Measurements from ENCODE around the gene ODAPH.

The ODAPH gene

DNA sequence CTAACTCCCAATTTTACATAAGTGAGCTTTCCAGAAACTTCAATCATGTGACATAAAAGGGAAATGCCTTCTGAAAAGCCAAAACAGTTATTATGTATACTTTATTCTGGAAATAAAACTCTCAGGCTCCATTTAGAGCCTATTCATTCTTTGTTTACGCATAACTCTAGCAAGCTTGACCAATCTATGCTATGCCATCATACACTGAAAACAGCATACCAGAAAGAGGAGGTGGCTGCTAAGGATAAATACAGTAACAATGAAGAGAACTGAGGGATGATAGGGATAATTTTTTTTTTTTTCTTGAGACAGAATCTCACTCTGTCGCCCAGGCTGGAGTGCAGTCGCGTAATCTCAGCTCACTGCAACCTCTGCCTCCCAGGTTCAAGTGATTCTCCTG lies 50.1 kb downstream of the ODAPH start:
- H3K9ac ChIP-seq (ENCODE audit: low read length): no peak overlapping the region
- TF ChIP-seq EZH2 (optimal IDR thresholded peaks at IDR 0.05; ENCODE audit: low read depth, low read length) (no peak), CTCF (IDR thresholded peaks at IDR 0.05; ENCODE audit: low read length) (no peak), EZH2phosphoT487 (IDR thresholded peaks at IDR 0.05; ENCODE audit: low read length) (no peak)
- H2AFZ ChIP-seq (ENCODE audit: low read length): no peak overlapping the region
- H3K27me3 ChIP-seq (replicated peaks; ENCODE audit: insufficient read depth, low read length): no peaks in the 10 kb centered on the region
- no peaks in the 10 kb centered on the region for H3K79me2 ChIP-seq (ENCODE audit: low read length)
- no peaks in the 10 kb centered on the region for H3K4me1 ChIP-seq (ENCODE audit: low read length)
- H3K36me3 ChIP-seq (replicated peaks; ENCODE audit: insufficient read depth, low read length): no peaks in the 10 kb centered on the region
- no peaks in the 10 kb centered on the region for H3K9me3 ChIP-seq (replicated peaks; ENCODE audit: insufficient read depth, low read length)
- H3K4me2 ChIP-seq (ENCODE audit: low read depth, low read length): no peak overlapping the region
- no peaks in the 10 kb centered on the region for H3F3A ChIP-seq (ENCODE audit: insufficient read depth, low read length)
- no peaks in the 10 kb centered on the region for H3K9me2 ChIP-seq (replicated peaks; ENCODE audit: insufficient read depth, low read length)
- DNase-seq: no peak
- H4K20me1 ChIP-seq (ENCODE audit: insufficient read depth, low read length): no peaks in the 10 kb centered on the region
- no peak overlapping the region for H3K27ac ChIP-seq (ENCODE audit: low read length)
- H3K4me3 ChIP-seq (ENCODE audit: low read length): no peak overlapping the region

GRCh38 chr4:75612306-75612705 lies 56.4 kb downstream of the ODAPH start:
- H3K79me2 ChIP-seq (ENCODE audit: low read length): no peaks in the 10 kb centered on the region
- H3K27me3 ChIP-seq (replicated peaks; ENCODE audit: insufficient read depth, low read length): no peaks in the 10 kb centered on the region
- H3K9ac ChIP-seq (ENCODE audit: low read length): no peak overlapping the region
- H3K4me2 ChIP-seq (ENCODE audit: low read depth, low read length): no peak overlapping the region
- no peaks in the 10 kb centered on the region for H3F3A ChIP-seq (ENCODE audit: insufficient read depth, low read length)
- no peak for DNase-seq
- H4K20me1 ChIP-seq (ENCODE audit: insufficient read depth, low read length): no peaks in the 10 kb centered on the region
- H3K27ac ChIP-seq (ENCODE audit: low read length): no peak overlapping the region
- no peak overlapping the region for H2AFZ ChIP-seq (ENCODE audit: low read length)
- no peaks in the 10 kb centered on the region for H3K9me3 ChIP-seq (replicated peaks; ENCODE audit: insufficient read depth, low read length)
- H3K4me1 ChIP-seq (ENCODE audit: low read length): peaks cover 9% of the 10 kb centered on the region
- TF ChIP-seq EZH2phosphoT487 (IDR thresholded peaks at IDR 0.05; ENCODE audit: low read length) (no peak), EZH2 (optimal IDR thresholded peaks at IDR 0.05; ENCODE audit: low read depth, low read length) (no peak), CTCF (IDR thresholded peaks at IDR 0.05; ENCODE audit: low read length) (no peak)
- no peaks in the 10 kb centered on the region for H3K36me3 ChIP-seq (replicated peaks; ENCODE audit: insufficient read depth, low read length)
- no peaks in the 10 kb centered on the region for H3K9me2 ChIP-seq (replicated peaks; ENCODE audit: insufficient read depth, low read length)
- no peak overlapping the region for H3K4me3 ChIP-seq (ENCODE audit: low read length)
